ENCODE measurements around the gene CCND2.

The CCND2 gene

GRCh38 chr12:4293299-4293965, 19.9 kb downstream of the CCND2 start:
- DNase-seq = peak; percentile 47

GRCh38 chr12:4293966-4294505, 20.5 kb downstream of the CCND2 start:
- DNase-seq = no peak

DNA sequence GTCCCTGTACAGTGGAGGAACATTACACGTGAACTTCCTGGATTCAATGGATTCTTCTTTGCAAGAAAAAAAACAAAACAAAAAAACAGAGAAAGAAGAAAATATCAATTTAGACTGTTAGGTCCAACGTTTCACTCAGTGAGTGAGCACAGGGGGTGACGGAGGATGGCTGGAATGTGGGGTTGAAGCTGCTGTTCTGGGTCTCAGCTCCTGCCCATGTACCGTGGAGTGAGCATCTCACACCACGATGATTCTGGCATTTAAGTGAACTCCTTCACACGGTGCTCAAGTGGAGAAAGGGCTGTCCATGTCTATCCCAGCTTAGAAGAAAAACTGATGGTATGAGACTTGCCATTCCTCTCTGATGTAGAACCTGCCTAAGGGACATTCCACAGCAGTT, 23.2 kb downstream of the CCND2 start:
- no peak for DNase-seq

DNA sequence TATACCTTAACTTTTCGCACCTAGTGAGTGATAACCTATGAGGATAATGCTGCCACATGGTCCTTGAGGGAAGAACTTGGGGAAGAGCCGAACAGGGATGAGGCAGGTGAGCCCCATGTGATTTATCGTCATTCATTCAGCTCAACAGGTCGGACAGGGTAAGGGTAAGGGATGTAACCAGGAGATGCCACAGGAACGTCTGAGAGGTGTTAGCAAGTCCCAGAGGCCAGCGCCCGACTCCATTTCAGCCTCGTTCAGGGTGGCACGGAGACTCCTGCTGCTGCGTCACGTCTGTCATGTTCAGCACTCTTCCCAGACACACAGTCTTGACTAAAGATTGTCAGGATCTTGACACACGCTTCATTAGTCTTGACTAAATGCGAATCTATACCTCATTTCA, 24.1 kb downstream of the CCND2 start:
- DNase-seq = no peak

DNA sequence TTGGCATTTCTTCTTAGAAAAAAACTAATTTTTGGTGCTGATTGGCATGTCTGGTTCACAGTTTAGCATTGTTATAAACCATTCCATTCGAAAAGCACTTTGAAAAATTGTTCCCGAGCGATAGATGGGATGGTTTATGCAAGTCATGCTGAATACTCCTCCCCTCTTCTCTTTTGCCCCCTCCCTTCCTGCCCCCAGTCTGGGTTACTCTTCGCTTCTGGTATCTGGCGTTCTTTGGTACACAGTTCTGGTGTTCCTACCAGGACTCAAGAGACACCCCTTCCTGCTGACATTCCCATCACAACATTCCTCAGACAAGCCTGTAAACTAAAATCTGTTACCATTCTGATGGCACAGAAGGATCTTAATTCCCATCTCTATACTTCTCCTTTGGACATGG, 27.3 kb downstream of the CCND2 start:
- no peak for DNase-seq

GRCh38 chr12:4301932-4302501, 28.5 kb downstream of the CCND2 start:
- DNase-seq = no peak

DNA sequence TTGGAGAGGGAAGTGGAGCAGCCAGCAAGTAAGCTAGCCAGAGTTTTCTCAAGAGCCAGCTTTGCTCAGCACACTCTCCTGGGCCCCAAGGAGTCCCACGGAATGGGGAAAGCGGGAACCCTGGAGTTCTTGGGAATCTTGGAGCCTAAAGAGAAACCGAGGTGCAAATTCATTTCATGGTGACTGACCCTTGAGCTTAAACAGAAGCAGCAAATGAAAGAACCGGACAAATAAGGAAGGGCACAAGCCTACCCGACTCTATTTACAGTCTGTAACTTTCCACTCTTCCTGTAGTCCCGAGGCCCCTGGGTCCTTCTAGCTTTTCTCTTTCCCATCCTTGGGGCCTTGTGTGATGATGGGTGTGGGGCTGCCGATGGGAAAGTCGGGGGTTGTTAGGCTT, 29.3 kb downstream of the CCND2 start:
- no peak for DNase-seq

DNA sequence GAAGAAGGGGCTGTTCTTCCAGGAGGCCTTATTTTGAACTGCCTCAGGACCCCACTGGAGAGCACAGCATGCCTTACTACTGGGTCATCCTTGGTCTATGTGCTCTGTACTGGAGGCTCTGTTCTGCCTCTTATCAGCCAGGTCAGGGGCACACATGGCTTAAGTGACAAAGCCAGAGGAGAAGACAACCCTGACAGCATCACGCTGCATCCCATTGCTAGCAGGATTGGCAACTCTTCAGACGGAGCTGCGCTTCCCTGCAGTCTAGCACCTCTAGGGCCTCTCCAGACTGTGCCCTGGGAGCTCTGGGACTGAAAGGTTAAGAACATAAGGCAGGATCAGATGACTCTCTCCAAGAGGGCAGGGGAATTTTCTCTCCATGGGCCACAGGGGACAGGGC, 30.2 kb downstream of the CCND2 start:
- no peak for DNase-seq

GRCh38 chr12:4307593-4308333, 34.2 kb downstream of the CCND2 start:
- DNase-seq = no peak

DNA sequence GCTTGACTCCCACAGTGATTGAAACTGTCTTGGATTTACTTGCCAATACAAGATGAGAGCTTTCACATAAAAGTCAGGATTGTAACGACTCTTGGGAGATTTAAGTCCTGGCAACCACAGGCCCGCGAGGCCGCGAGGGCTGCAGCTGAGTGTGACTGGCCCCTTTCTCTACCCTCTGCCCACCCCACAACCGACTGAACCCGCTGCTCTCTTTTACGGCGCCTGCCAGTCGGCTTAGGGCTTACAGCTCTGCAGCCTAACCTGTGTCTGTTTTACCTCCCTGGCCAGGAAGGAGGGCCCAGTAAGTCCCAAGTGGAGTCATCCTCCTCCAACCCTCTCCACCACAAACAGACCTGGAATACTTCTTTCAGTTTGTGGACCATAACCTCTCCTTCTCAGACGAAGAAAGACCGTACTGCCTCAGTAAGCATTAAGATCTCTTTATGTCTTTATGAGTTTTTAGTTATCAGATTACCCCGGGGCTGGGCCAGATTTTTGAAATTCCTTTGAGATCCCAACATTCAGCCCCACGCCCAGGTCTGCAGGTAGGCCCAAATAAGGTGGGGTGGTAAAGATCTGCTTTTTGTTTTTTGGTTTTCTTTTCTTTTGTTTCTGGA, 34.9 kb downstream of the CCND2 start:
- DNase-seq = no peak

DNA sequence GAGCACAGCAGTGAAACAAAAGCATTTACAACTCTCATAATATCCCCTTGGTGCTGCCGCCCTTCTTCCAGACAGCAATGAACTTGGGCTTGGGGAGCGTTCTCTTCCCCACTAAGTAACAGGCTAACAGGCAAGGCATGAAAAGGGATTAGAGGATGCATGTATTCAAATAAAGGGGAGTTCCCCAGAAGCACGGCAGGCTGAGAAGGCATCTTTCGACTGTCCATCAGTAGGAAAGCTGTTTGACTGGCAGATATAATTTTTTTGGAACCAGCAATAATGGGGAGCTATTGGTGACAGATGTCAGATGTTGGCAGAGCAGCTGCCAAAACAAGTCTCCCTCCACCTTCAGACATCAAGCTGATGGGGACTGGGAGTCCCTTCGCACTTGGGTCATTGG, 38.2 kb downstream of the CCND2 start:
- no peak for DNase-seq

DNA sequence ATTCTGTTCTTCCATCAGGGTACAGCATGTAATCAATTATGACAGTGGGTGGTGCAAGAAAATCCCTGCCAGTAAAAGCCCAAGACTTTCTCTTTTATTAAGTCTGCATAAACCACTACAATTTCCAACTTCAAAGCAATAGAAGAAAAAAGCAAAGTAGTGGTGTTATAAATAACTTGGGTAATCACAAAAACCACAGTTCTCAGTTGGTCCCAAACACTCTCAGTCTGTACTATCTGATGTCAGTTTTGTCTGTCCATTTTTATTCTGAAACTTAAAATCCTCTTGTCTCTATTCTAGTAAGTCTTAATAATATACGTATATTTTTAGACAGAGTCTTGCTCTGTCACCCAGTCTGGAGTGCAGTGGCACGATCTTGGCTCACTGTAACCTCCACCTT, 38.7 kb downstream of the CCND2 start:
- no peak for DNase-seq

GRCh38 chr12:4320497-4320852, 46.9 kb downstream of the CCND2 start:
- DNase-seq = no peak

- peak; percentile 91 for DNase-seq
These were observed 47.5 kb downstream of the CCND2 start, which contains the start of gene TIGAR for GRCh38 chr12:4320853-4321701. TSS of gene TIGAR (plus strand) at chr12:4321213. CDS start at chr12:4321272, 59 bp downstream.

DNA sequence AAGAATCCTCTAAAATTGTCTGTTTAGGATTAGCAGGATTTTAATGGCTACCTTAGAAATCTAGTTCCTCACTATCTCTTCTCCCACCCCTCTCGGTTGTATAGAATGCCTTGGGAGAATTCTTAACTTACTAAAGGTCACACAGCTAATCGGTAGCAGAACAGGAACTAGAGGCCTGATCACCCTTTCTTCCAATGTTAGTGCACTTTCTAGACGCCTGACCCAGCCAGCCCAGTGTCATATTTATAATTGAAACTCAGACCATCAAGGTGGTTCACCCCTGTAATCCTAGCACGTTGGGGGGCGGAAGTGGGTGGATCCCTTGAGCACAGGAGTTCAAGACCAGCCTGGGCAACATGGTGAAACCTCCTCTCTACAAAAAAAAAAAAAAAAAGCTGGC, 49.2 kb downstream of the CCND2 start:
- no peak for DNase-seq
